Nephron (organoid): Measurements from ENCODE around the gene FLVCR1.
"Not testable (repeated sequence)": the region's sequence is repeated elsewhere in the genome, so short reads cannot be mapped to it uniquely, and the experiment has no call there.

Experiments used
- H3K27ac Mint-ChIP-seq, 3 experiments: 2 replicates each; pipeline ENCODE4 v1.8.0; 2020; ENCODE audit warnings: mixed read lengths in 3 of 3, mild to moderate bottlenecking in 2 of 3, moderate library complexity in 1 of 3
- H3K27me3 Mint-ChIP-seq: 2 replicates; pipeline ENCODE4 v1.8.0; 2021; ENCODE audit warnings: low read depth, mild to moderate bottlenecking, moderate library complexity, mixed read lengths
- H3K36me3 Mint-ChIP-seq: 2 replicates; pipeline ENCODE4 v1.8.0; 2020; ENCODE audit warnings: low read depth, mixed read lengths
- H3K4me1 Mint-ChIP-seq: 2 replicates; pipeline ENCODE4 v1.8.0; 2020; ENCODE audit warnings: mixed read lengths
- H3K4me3 Mint-ChIP-seq, 3 experiments: 2 replicates each; pipeline ENCODE4 v1.8.0; 2020; ENCODE audit warnings: mild to moderate bottlenecking in 3 of 3, mixed read lengths in 3 of 3, moderate library complexity in 2 of 3
- H3K9me3 Mint-ChIP-seq: 2 replicates; pipeline ENCODE4 v1.8.0; 2020; ENCODE audit warnings: mixed read lengths
- CTCF ChIP-seq, 3 experiments: fragments of 200-600 bp; sonication (generic); IDR thresholded peaks; one replicate each; pipeline ENCODE4 v1.5.0; 2021; ENCODE audit warnings: antibody characterized with exemption in 3 of 3; ENCODE audit not compliant: unreplicated experiment in 3 of 3

FLVCR1 gene

GRCh38 chr1:212838145-212838544 lies 19.9 kb upstream of the FLVCR1 start:
- Mint-ChIP-seq H3K4me1 (no peaks in the 10 kb centered on the region), H3K9me3 (no peaks in the 10 kb centered on the region), H3K27ac (no peak overlapping the region), H3K4me3 (no peak overlapping the region), H3K27me3 (no peaks in the 10 kb centered on the region), H3K36me3 (no peaks in the 10 kb centered on the region)
- TF ChIP-seq CTCF (IDR thresholded peaks at IDR 0.05; ENCODE audit: unreplicated experiment in 3 of 3) = no peak

- H3K27me3 Mint-ChIP-seq, H3K4me3 Mint-ChIP-seq, H3K4me1 Mint-ChIP-seq, H3K27ac Mint-ChIP-seq, H3K9me3 Mint-ChIP-seq, H3K36me3 Mint-ChIP-seq: not testable (repeated sequence)
Observed at GRCh38 chr1:212844521-212844920, 13.6 kb upstream of the FLVCR1 start.

GRCh38 chr1:212847549-212847948 lies 10.5 kb upstream of the FLVCR1 start, which contains the start of gene SPATA45:
Gene SPATA45 (minus strand): TSS chr1:212847649. CDS start chr1:212836149, 11,500 bp downstream.
- Mint-ChIP-seq H3K36me3 (peaks cover 4% of the 10 kb centered on the region), H3K4me3 (no peak within 1 kb of the TSS), H3K9me3 (no peaks in the 10 kb centered on the region), H3K27me3 (no peaks in the 10 kb centered on the region), H3K4me1 (no peaks in the 10 kb centered on the region), H3K27ac (no peak within 1 kb of the TSS)
- TF ChIP-seq CTCF (IDR thresholded peaks at IDR 0.05; ENCODE audit: unreplicated experiment in 3 of 3) = no peak

GRCh38 chr1:212852105-212852688 lies 5.9 kb upstream of the FLVCR1 start:
- H3K27me3 Mint-ChIP-seq = no peaks in the 10 kb centered on the region
- peaks cover 4% of the 10 kb centered on the region for H3K4me1 Mint-ChIP-seq
- no peak overlapping the region for H3K27ac Mint-ChIP-seq
- peaks cover 11% of the 10 kb centered on the region for H3K36me3 Mint-ChIP-seq
- no peak for TF ChIP-seq CTCF (IDR thresholded peaks at IDR 0.05; ENCODE audit: unreplicated experiment in 3 of 3)
- H3K9me3 Mint-ChIP-seq = no peaks in the 10 kb centered on the region
- H3K4me3 Mint-ChIP-seq = no peak overlapping the region

GRCh38 chr1:212853658-212854057 lies 4.4 kb upstream of the FLVCR1 start:
- H3K36me3 Mint-ChIP-seq = peaks cover 11% of the 10 kb centered on the region
- peak overlapping the region; percentile 17 to 73 (median 55) for H3K27ac Mint-ChIP-seq
- no peaks in the 10 kb centered on the region for H3K9me3 Mint-ChIP-seq
- no peak for TF ChIP-seq CTCF (IDR thresholded peaks at IDR 0.05; ENCODE audit: unreplicated experiment in 3 of 3)
- no peaks in the 10 kb centered on the region for H3K27me3 Mint-ChIP-seq
- peaks cover 4% of the 10 kb centered on the region for H3K4me1 Mint-ChIP-seq
- H3K4me3 Mint-ChIP-seq = peak overlapping the region in 1 of 3 experiments; percentile 45

GRCh38 chr1:212856755-212857154 lies 1.3 kb upstream of the FLVCR1 start:
- H3K9me3 Mint-ChIP-seq = no peaks in the 10 kb centered on the region
- H3K27me3 Mint-ChIP-seq = no peaks in the 10 kb centered on the region
- no peak for TF ChIP-seq CTCF (IDR thresholded peaks at IDR 0.05; ENCODE audit: unreplicated experiment in 3 of 3)
- H3K36me3 Mint-ChIP-seq = peaks cover 11% of the 10 kb centered on the region
- peak overlapping the region; percentile 59 to 95 (median 80) for H3K27ac Mint-ChIP-seq
- H3K4me3 Mint-ChIP-seq = peak overlapping the region in 2 of 3 experiments; percentile 71 to 79
- peaks cover 11% of the 10 kb centered on the region for H3K4me1 Mint-ChIP-seq
